ENCODE measurements around the gene NHP2.
A peak's percentile ranks its signal among the peaks of the same experiment; 100 is the strongest.

The NHP2 gene

DNA sequence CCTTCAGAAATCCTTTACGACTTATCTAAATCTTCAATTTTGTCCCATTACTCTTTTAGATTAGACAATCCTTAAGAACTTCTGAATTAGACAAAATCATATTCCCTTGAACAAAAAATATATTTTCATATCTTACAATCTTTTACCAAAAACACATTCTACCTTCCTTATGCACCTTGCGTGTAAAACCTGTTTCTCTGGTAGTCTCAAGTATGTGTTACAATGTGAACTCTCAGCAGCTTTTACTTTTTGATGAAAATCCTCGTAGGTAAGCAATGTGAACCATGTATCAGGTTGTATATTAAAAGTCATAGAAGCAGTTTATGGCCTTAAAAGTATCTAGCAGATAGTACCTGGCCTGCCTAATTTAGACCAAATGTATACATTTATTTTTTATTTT lies 20.8 kb upstream of the NHP2 start:
- DNase-seq, result no peak

DNA sequence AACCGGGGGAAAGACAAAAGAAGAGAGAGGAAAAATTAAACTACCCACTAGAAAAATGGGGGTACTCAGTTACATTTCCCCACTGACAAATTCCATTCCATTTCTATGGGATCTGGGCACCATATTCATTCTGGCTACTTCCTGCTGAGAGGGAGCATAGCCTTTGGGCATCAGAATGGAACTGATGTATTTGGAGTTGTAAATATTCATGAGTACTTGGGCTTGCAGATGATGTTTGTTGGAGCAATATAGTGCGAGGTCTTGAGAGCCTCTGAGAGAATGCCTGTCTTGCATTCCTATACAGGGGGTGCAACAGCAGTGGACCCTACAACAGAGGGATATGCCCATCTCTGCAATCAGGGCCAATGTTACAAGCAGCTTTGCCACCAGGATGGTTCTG lies 16.8 kb upstream of the NHP2 start:
- no peak for DNase-seq

DNA sequence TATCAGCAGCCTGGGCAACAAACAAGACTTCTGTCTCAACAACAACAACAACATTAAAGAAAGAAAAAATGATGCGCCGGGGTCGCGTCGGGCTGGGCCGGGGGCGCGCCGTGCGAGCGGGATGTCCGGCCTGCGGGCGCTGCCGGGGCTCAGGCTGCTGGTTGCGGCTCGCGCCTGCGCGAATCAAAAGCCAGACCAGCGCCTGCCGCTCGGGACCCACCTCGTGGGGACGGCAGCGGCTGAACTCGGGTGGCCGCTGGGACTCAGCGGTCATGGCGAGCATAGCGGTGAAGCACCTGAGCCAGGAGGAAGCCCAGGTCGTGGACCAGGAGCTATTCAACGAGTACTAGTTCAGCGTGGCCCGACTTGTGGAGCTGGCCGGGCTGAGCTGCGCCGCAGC lies 11.9 kb upstream of the NHP2 start:
- no peak for DNase-seq

DNA sequence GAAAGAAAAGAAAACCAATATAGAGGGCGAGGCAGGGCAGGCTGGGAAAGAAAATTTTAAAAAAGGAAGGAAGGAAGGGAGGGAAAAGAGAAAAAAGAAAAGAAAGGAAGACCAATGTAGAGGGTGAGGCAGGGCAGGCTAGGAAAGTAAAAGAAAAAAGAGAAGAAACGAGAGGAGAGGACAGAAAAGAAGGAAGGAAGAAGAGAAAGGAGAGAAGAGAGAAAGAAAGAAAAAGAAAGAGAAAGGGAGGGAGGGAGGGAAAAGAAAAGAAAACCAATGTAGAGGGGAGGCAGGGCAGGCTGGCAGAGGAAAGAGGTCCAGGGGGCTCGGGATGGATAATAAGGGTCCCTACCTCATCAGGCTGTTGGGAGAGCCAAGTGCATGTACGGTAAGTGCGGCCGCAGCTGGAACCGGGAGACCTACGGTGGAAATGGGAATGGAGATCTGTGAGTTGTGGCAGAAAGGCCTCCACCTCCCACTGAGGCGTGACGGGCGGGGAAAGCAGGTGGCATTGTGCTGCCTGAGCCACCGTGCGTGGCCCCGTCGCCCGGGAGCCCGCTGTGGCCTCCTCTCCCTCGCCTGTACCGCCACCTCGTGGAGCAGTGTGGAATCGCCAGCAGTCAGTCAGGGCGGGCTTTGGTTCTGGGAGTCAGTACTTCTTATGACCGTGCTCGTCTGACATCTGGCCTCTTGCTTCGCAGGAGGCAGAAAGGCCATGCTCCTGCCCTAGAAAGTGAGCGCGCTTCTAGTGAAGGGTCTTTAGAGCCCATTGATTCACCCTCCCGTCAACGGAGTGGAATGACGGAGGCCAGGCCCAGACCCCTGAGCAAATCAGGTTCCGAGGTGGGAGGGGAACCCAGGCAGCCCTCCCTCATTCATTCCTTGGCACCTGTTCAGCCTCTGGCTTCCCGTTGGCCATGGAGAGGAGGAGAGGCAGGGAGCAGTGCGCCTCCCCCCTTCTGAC lies 10.4 kb upstream of the NHP2 start:
- peak; percentile 84 for DNase-seq

DNA sequence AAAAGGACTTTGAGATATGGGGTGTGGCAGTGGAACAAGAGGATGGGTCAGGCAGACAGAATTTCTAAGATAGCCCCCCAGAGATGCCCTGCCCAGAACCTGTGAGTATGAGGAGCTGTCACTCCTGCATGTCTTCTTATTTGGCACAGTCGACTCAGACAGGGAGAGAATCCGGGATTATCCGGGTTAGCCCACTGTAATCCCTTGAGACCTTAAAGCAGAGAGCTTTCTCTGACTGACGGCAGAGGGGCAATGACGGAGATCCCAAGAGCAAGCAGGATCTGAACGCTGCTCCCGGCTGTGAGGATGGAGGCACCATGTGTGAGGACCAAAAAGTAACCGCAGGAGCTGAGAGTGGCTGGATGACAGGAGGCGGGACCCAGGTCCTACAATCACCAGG lies 8.8 kb upstream of the NHP2 start:
- DNase-seq, result no peak

DNA sequence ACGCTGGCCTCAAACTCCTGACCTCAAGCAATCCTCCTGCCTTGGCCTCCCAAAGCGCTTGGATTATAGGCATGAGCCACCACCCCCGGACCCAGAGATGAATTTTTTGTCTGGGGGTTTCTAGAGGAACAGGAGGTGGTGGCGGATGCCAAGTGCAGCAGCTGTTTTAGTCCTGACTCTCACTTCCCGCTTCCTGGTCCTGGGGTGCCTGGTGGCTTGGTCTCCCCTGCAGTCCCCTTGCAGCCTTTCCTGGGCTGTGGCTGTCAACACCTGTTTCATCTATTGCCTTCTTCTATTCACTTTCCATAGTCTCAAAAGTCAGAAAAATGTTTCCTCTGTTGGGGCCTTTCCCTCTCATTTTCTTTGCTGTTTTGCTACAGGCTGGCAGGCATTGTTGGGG lies 6.5 kb upstream of the NHP2 start:
- DNase-seq, result no peak

DNA sequence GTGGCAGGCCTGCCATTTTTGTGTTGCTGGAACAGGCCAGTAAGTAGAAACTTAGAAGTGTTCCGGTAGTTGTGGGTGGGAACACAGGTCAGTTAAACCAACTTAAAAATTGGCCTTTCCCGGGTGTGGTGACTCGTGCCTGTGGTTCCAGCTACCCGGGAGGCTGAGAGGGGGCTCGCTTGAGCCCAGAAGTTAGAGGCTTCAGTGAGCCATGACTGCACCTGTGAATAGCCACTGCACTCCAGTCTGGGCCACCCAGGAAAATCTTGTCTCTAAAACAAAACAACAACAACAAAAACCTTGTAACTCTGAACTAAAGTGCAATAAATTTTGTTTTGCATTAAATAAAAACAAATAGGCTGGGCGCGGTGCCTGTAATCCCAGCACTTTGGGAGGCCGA lies 1.4 kb upstream of the NHP2 start:
- no peak for DNase-seq

DNA sequence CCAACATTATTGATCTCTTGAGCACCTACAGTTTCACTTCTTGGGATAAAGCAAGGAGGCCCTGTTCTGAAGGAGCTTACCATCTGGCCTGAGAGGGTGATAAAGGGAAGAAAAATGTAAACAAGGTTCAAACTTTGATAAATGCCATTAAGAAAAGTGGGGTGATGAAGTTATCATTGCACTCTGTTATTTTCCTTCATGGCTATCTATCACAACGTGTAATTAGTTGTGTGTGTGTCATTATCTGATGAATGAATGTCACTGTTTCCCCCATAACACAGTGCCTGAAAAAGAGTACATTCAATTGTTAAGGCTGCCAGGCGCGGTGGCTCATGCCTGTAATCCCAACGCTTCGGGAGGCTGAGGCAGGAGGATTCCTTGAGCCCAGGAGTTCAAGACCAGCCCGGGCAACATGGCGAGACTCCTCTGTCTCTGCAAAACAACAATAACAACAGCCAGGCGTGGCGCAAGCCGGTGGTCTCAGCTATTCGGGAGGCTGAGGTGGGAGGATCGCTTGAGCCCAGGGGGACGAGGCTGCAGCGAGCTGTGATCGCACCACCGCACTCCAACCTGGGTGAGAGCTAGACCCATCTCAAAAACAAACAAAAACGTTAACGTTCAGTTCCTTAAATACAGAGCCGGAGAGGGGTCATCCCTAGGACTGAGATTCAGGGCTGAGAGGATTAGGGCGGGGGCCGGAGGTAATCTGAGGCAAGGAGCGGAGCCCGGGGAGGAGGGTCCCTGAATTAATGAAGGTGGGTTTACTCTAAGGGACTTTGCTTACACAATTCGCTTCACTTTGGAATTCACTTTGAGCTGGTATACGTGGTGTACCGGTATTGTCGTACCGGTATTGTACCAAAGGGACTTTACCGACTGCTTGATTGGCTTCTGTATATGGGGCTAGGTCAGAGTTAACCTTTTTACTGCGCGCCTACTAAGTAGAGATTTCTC lies 917 bp downstream of the NHP2 start:
- DNase-seq, result no peak

DNA sequence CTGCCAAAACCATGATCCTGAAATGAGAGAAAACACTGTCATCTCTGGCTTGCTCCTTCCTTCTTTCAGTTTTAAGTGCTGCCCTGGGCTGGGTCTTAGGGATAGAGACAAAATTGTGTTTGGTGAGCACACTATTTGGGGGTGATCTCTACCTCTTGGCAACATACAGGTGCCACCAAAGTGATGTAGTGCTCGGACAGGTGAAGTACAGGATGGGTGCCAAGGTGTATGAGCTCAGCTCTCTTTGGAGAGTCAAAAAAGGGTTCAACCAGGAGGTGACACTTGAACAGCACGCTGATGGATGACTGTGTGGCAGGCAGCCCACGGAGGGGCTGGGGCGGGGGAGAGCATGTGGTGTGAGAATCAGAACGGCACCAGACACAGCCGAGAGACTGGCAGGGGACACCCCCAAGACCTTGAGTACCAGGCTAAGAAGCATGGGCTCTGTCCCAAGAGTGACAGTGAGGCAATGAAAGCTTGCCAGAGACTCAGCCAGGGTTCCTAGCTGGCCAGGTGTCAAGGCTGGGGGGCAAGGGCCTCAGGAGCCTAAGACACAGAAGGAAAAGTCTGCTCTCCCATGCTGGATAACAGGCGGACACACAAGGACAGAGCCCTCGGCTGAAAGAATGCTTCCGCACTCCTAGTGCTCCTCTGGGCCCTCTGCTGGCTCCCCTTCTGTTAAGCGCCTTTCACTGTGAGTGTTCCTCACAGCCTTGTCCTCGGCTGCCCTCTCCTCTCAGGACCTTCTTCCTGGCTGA lies 2.5 kb downstream of the NHP2 start:
- DNase-seq, result no peak

DNA sequence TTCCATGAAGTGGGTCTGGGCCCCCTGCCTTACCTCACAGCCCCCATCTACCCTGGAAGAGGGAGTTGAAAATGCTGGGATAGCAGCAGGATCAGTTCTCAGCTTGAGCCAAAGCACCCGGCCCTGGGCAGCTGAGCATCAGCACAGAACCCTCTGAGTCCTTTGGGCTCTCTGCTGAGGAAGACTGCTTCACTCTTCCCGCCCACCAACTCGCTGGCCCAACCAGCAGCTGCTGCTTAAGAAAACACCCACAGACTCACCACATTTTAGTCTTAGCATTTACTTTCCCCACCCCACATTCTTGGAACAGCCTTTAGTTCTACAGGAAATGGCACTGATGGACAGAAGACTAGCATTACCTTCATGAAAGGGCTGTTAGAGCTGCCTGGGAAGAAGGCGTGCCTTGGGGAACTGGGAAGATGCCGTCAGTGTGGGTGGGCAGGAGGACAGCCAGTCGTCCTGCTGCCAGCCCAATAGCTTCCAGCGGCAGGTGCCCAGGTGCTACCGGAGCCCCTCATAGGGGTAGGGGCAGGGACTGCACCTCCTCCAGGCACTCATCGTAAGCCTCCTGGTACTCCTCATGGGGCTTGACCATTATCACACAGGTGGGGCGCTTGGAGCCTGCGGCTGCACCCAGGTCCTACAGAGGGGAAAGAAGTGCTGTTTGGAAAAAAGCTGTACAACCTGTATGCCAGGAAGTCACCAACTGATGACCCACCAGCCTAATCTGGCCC lies 4.3 kb downstream of the NHP2 start:
- no peak for DNase-seq

DNA sequence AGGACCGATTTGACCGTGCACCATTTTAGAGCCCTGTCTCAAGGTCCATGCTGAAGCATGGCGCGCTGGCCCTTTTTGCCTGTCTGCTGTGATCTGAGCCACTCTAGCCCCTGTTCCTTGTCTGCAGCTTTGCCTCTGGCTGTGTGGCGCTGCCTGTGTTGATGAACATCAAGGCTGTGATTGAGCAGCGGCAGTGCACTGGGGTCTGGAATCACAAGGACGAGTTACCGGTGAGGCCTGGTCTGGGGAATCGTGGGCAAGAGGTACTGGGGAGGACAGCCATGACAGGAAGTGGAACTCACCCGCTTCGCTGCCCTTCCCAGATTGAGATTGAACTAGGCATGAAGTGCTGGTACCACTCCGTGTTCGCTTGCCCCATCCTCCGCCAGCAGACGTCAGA lies 6.3 kb downstream of the NHP2 start:
- DNase-seq, result no peak

DNA sequence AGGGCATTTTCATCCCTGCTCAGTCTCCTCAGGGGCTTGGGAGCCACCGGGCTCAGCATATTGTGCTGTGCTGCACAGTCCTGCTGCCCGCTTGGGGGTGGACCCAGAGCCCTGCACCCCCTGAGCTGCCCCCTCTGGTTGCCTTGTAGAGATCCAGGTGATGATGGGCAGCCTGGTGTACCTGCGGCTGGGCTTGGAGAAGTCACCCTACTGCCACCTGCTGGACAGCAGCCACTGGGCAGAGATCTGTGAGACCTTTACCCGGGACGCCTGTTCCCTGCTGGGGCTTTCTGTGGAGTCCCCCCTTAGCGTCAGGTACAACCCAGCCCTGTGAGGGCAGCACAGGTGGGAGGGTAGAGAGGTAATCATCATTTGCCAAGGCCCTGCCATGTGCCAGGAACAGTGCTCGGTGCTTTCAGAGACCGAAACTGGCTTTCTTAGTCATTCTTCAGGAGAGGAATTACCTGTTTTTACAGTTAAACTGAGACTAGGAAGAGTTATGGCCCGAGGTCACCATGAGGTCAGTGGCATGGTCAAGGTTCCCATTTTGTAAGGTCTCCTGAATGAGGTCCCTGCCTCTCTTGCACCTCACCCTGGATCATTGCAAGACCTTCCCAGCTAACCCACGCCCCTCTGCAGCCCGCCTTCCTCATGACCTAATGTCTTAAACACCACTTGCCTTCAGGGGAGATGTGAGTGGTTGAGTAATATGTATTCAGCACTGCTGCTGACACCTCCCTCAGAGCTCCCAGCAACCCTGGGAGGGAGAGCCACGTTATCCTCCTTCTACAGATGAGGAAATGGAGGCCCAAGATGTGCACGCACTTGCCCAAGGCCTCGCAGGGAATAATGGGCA lies 7.5 kb downstream of the NHP2 start:
- no peak for DNase-seq

DNA sequence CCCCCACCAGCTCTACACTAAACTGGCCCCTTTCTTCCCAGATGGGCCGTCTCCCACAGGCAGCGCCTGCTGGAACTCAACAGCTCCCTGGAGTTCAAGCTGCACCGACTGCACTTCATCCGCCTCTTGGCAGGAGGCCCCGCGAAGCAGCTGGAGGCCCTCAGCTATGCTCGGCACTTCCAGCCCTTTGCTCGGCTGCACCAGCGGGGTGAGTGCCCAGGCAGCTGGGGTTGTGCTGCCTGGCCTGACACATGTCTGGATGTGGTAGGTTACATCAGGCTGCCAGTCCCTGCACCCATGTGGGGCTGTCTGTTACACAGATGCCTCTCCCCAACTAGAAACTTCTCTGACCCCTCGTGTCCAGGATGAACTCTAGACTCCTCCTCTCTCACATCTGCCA lies 9.8 kb downstream of the NHP2 start:
- peak; percentile 91 for DNase-seq

DNA sequence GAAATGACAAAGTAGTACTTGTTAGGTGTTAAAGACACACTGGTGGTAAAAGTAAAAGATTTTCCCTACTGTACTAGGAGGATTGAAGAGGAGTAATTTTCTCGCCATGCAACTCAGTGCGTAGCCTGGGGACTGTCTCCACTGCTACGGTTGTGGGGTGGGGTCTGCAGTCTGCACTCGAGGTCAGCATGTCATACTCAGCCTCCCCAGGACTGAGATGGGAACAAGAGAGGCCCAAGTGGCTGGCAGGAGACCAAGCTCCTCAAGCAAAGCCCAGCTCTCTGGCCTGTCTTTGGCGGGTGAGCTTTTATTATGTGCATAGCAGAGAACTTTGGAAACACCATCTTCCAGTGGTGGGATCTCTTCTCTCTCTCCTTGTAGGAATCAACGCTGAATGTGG lies 10.4 kb downstream of the NHP2 start:
- no peak for DNase-seq

DNA sequence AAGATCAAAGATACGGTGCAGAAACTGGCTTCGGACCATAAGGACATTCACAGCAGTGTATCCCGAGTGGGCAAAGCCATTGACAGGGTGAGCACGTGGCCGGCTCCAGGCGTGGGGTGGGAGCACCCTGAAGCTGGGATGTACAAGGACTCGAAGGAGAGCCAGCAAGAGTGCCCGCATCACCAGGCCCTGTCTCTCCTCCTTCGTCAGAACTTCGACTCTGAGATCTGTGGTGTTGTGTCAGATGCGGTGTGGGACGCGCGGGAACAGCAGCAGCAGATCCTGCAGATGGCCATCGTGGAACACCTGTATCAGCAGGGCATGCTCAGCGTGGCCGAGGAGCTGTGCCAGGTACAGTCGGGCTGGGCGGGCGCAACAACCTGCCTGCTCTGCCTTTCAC lies 11.0 kb downstream of the NHP2 start:
- no peak for DNase-seq

DNA sequence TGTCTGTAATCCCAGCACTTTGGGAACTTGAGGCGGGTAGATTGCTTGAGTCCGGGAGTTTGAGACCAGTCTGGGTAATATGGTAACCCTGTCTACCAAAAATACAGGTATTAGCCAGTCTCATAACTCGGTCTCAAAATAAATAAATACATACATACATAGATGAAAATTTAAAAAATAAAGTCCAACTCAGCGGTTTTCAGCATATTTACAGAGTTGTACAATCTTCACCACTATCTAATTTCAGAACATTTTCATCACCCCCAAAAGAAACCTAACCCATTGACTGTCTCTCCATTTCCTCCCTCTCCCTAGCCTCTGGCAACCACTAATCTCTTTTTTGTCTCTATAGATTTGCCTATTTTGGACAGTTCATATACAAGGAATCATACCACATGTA lies 12.1 kb downstream of the NHP2 start:
- DNase-seq, result no peak

DNA sequence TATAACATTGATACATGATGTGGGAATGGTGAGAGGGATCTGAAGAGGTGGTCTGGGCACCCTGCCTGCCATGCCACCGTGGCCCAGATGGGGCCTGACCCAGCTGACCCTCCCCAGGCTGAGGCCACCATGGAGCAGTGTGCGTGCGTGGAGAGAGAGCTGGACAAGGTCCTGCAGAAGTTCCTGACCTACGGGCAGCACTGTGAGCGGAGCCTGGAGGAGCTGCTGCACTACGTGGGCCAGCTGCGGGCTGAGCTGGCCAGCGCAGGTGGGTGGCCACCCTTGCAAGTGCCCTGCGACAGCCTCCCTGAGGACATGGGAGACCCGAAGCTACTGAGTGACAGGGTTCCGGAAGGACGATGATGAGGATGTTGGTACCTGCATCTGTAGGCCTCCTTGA lies 15.7 kb downstream of the NHP2 start:
- DNase-seq, result no peak

DNA sequence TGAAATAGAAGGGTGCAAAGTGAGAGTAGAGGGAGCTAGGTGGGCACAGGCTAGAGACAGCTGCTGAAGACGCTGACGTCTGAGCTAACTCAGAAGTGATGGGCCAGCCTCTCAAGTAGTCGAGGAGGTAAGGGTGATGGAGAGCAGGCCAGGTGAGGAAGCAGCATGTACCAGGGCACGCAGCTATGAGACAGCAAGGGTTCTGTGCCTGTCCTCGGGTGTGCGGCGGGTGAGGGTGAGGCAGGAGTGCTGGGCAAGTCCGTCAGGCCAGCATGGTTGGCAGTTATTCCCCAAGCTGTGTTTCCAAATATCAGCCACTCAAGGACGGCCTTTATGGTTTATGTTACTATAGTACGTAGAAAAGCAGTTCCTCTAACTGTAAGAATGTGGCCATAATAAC lies 16.7 kb downstream of the NHP2 start:
- DNase-seq, result no peak

DNA sequence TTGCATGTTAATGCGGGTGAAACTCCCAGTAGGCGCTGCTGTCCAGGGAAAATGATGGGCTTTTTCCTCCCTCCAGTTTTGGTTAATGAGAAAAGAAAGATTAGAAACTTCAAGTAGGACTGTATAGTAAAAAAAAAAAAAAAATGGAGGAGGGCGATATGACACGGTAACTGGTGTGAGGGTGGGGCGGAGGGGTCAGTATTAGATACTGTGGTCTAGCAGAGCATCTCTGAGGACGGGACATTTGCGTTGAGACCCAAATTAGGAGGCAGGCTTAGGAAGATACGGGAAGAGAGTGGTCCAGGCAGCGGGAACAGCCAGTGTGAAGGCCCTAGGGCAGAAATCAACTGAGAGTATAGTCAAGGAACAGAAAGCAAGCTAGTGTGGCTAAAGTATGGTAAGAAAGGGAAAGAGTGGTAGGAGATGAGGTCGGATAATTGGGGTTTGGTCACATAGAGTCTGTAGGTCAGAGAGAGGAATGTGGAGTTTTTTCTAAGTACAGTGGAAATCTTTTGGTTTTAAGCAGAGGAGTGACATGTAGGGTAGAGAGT lies 22.2 kb downstream of the NHP2 start:
- DNase-seq, result no peak

DNA sequence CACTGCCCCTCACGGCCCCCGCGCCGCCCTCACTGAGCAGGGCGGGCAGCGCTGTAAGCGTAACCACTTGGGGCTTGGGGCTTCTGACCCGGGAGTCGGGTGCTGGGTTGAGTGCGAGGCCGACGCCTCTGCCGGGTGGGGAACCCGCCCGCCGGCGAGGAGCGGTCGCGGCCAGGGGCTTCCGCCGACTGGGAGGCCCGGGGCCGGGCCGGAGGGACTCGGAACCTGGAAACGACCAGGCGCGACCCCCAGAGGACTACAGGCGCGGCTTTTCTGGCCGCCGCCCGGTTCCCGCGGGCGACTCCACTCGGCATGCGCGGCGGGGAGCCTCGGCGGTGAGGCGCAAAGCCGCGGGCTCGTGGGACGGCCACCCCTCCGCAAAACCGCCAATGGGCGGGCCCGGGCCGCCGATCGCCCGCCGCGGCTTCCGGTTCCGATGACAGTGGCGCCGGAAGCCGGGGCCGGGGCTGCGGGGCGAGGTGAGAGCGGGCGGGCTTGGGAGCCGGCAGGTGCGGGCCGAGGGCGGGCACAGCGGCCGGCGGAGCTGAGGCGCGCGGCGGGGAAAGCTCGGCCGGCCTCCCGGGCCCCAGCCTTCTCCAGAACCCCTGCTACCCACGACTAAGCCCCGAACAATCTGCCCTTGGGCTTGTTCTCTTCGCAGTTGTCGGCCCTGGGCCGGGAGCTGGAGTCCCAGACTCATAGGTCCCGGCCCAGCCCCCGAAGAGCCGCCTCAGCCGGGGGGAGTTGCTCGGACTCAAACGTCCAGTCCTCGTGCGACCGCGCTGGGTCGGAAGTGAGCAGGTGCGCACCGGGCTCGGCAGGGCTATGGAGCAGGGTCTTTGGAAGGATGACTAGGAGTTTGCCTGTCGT lies 22.9 kb downstream of the NHP2 start, which contains the start of gene RMND5B:
TSS of gene RMND5B (plus strand) at position 439 of the 870 bp plus-strand sequence. CDS start 7,106 bp downstream, outside the sequence.
- peak; percentile 85 for DNase-seq

Measured in right hindlimb (tissue), 1 donor.